NCI-H146 (cell line): ENCODE measurements around the gene SSH3.
A peak's percentile ranks its signal among the peaks of the same experiment; 100 is the strongest.

Experiments
- DNase-seq: peaks from one replicate; lab custom pipeline; 2025; lab: John Stamatoyannopoulos, UW

SSH3 gene, protein sequence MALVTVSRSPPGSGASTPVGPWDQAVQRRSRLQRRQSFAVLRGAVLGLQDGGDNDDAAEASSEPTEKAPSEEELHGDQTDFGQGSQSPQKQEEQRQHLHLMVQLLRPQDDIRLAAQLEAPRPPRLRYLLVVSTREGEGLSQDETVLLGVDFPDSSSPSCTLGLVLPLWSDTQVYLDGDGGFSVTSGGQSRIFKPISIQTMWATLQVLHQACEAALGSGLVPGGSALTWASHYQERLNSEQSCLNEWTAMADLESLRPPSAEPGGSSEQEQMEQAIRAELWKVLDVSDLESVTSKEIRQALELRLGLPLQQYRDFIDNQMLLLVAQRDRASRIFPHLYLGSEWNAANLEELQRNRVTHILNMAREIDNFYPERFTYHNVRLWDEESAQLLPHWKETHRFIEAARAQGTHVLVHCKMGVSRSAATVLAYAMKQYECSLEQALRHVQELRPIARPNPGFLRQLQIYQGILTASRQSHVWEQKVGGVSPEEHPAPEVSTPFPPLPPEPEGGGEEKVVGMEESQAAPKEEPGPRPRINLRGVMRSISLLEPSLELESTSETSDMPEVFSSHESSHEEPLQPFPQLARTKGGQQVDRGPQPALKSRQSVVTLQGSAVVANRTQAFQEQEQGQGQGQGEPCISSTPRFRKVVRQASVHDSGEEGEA

GRCh38 chr11:67303132-67303834 is at the start of gene SSH3:
TSS of gene SSH3 (plus strand) at chr11:67303530. CDS start at chr11:67303626, 96 bp downstream.
- peak; percentile 96 for DNase-seq

- no peak for DNase-seq
Measured at GRCh38 chr11:67253872-67254624, 49.3 kb upstream of the SSH3 start.

- no peak for DNase-seq
Measured at GRCh38 chr11:67254798-67255197, 48.5 kb upstream of the SSH3 start.

- DNase-seq: no peak
Measured at GRCh38 chr11:67255353-67255752, 48.0 kb upstream of the SSH3 start.

DNA sequence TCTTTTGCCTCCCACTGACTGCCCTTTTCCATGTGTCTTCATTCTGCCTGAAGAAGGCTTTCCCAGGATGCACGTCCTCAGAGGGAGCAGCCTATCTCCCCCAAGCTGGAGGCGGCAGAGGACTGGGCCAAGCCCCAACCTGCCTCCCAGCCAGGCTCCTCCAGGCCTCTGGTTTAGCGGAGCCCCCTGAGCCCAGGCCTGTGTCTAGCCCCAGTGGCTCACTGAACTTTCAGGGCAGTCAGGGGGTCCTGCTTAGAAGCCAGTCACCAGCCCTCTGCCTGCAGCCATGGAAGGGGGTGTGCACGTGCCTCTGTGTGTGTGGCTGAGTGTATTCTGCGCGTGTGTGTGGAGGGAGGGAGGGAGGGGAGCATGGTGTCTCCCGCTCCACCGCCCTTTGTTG is 47.5 kb upstream of the SSH3 start:
- no peak for DNase-seq

GRCh38 chr11:67256477-67257135 is 46.7 kb upstream of the SSH3 start:
- DNase-seq: no peak

DNA sequence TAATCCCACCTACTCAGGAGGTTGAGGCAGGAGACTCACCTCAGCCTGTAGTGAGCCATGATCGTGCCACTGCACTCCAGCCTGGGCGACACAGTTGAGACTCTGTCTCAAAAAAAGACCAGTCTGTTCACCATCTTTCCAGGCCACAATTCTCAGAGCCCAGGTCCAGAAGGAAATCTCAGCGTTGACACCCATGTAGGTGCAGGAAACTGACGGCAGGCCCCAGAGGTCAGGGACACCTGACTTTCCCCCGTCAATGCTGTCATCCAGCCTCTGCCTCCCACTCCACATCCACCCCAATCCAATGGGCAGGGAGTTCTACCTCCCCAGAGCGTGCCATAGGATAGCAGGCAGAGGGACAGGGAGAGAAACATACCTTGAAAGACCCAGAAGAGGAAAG is 42.9 kb upstream of the SSH3 start:
- no peak for DNase-seq

DNA sequence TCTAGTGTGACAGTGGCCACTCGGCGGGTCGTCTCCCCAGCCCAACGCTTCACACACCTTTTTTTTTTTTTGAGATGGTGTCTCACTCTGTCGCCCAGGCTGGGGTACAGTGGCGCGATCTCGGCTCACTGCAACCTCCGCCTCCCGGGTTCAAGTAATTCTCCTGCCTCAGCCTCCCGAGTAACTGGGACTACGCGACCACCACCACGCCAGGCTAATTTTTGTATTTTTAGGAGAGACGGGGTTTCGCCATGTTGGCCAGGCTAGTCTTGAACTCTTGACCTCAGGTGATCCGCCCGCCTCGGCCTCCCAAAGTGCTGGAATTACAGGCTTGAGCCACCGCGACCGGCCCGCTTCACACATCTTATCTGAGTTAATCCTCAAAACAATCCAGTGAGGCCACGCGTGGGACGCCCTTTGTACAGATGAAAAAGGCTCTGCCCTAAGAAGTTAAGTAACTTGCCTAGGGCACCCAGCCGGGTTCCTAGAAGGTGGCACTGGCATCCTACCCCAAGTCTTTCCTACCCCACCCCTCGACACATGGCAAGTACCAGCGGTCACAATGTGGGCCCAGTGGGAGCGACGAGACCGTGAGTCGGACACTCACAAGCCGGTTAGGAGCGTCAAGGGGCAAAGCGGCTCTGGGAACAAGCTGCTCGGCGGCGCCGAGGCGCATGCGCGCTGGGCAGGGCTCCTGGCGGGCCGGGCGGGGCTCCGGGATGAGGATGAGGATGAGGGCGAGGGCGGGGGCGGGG is 42.3 kb upstream of the SSH3 start:
- peak; percentile 73 for DNase-seq

DNA sequence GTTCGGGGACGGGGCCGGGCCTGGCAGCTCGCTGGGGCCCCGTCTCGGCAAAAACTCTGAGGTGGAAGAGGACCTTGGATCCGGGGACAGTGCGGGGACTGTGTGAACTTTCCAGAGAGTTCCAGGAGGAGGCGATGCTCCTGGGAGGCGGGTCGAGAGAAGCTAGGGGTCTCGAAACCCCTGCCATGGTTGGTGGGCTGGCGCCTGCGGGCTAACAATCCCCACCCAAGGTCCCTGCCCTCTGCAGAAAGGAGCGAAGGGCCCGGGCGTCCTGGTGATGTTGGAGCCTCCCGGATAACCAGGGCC is 41.7 kb upstream of the SSH3 start:
- no peak for DNase-seq

DNA sequence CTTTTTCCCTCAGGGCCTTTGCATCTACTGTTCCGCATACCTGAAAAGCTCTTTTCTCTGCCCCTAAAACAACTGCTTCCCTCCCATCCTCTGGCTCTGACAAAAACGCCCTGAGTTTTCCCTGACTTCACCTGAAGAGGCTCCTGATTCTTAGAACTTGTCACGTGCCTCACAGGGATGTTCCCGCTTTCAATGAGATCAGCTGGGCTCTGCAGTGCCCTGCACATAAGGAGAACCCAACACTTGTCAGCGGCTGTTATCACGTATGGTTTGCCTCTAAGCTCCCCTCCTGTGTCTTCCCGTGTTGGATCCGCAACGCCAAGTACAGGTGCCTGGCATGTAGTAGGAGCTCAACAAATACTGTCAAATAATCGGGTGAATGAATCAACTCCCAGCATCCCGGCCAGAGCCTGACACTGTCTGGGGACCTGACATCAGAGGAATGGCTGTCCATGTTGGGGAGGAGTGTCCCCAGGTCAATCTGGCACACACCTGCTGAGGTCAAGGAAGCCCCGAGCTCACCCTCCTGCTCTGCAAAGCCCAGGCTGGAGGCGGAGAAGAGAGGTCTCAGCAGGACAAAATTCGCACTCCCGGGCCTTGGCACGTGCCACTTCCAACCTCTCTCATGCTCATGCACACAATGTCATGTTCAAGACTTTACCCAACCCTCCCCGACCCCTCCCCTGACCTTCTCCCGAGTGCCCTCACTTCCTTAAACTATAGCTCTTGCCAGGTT is 41.2 kb upstream of the SSH3 start:
- DNase-seq: peak; percentile 54

GRCh38 chr11:67262731-67263675 is 40.3 kb upstream of the SSH3 start:
- peak; percentile 87 for DNase-seq

DNA sequence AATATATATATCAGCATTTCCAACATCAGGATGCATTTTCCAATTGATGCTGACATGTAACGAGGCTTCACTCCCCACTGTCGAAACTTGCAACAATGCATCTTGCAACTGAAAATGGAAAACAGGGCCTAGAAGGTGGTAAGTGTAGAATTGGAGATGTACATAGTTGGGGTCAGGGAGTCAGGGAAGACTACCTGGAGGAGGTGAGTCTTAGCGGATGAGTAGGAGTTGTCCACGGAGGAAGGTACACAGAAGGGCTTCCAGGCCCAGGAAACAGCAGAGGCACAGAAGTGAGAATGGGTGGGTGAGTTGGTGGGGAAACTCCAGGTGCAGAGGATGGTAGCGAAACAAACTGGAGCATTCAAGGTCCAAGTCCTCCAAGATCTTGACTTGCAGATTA is 39.1 kb upstream of the SSH3 start:
- no peak for DNase-seq

DNA sequence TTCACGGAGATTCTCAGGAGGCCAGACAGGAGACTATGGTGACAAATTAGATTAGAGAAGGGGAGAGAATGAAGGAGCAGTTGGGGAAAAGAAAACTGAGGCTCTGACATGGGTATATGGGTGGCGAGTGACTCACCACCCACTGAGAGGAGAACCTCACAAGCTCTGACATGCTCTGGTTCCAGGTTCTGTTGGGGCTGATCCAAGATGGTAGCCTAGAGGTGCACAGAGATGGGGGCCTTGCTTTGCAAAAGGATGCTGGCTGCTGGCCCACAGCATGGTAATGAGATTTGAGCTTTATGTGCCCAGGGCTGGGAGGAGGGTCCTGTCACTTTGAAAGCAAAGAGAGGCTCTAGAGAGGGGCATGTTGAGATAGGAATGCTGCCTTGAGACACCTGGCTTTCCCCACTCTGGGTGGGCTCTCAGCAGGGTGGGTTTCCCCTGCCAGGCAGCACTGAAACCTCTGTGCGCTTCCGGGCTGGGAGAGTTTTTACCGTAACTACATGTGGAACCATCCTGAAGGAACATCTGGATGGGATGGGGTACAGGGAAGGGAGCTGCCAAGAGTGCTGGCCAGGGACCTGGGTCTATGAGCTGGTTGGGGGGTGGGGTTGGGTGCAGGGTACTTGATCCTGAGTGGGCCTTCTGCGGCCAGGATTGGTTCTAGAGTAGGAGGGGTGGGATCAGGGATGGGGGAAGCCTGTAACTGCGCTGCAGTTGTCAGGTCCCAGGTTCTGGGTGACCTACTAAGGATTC is 38.3 kb upstream of the SSH3 start:
- DNase-seq: no peak

DNA sequence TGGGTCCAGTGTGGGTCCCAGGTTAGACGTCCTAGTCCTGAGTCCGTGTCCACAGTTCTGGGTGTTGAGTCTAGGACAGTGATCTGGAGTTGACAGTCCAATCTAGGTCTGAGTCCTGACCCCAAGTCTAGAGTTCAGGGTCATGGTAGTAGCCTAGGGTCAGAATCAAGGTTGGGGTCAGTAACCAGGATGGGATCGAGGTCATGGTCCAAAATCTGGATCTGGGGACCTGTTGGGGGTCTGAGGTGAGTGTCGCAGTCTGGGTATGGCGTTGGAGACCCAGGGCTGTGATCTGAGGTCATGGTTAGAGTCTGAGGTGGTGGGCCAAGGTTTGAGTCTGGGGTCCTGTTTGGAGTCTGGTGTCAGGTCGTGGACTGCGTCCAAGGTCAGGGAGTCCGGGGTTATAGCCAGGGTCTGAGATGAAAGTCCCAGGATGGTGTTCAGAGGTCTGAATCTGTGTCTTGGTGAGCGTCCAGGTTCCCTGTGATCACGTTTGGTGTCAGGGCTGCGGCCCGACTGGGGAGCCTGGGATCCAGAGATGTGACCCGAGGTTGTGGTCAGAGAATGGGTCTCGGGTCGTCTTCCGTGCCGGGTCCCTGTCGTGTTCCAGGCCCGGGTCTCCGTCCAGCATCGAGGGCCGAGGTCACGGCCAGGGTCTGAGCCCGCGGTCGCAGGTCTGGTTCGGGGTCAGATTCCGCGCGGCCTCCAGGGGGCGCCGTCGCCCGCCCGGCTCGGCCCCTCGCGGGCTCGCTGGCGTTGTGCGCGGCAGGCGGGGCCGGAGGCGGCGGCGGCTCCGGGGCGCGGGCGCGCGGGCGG is 37.5 kb upstream of the SSH3 start:
- peak; percentile 72 for DNase-seq

GRCh38 chr11:67266449-67267187 is 36.7 kb upstream of the SSH3 start, which contains the start of gene GRK2:
TSS of gene GRK2 (plus strand) at chr11:67266473. CDS start at chr11:67266700, 227 bp downstream.
- peak; percentile 74 for DNase-seq

- DNase-seq: peak; percentile 38
Measured at GRCh38 chr11:67267188-67268080, 35.9 kb upstream of the SSH3 start.
